HG03064 (cell line): ENCODE data around the gene AMDHD2.
"Not testable (repeated sequence)": the region's sequence is repeated elsewhere in the genome, so short reads cannot be mapped to it uniquely, and the experiment has no call there.

Source experiments
- ATAC-seq: cut with Tn5 transposase; IDR thresholded peaks from one replicate; pipeline ENCODE4 v1.9.1; 2021; ENCODE audit warnings: low read depth; ENCODE audit not compliant: unreplicated experiment

AMDHD2 gene

DNA sequence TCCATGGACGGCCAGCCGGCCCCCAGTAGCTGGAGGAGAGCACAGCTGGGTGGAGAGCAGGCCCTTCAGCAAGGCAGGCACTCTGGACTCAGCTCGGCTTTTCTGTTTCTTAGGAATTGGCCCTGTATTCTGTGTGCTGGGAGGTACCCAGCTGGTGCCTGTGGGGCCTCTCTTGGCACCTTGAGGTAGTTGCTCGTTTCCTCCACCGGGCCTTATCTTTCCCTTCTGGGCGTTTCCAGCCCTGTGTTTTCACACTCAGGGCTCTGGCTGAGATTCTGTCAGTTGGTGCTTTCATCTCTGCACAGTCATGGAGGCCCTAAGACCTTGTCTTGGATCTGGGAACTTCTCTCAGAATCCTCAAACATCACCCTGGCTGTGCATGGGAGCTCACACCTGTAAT, 47.3 kb downstream of the AMDHD2 start:
- not testable (repeated sequence) for ATAC-seq

- ATAC-seq = not testable (repeated sequence)
These were observed 48.4 kb downstream of the AMDHD2 start for GRCh38 chr16:2568573-2568972.

DNA sequence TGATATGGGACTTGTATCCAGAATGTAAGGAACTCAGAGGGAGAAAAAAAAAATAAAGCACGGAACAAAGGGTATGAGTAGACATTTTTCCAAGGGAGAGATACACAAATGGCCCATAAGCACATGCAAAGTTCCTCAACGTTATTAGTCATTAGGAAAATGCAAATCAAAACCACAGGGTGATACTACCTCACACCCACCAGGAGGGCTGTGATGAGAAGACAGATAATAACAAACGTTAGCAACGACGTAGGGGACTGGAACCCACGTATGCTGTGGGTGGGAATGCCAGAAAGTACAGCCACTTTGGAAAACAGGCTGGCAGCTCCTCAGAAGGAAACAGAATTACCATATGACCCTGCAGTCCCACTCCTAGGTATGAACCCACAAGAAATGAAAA, 52.5 kb downstream of the AMDHD2 start:
- not testable (repeated sequence) for ATAC-seq

DNA sequence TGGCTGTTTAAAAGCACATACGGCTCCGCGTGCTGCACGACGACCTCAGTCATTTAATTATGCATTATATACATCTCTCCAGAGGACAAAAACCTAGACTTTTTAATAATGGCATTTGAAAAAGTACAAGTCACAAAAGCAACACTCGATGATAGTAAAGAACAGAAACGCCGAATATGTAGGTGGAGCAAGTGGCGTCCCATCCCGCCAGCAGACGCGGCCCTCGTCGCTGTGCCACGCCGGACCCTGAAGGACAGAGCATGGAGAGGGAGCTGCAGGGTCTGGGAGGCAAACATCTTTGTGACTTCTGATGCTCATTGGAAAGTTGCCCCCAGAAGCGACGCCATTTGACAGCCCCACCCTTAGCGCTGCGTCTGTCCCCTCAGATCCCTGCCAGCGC, 55.7 kb downstream of the AMDHD2 start:
- not testable (repeated sequence) for ATAC-seq

DNA sequence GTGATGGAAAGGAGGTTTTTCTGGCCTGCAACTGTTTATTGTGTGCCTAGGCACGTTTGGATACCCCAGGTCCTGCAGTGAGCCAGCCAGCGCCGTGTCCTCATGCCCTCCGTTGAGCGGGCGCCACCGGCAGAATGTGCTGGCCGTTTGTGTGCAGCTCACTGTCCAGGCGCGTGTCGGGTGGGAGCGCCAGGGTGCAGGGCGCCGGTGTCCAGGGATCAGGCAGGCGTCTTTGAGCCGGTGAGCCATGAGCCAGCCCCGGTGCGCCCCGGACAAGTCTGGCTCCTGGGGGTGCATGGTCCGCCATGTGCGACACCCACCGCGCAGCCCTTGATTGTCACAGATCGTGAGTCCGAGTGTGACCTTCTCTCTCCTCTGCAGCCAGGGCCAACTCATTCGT, 56.9 kb downstream of the AMDHD2 start:
- ATAC-seq = not testable (repeated sequence)

DNA sequence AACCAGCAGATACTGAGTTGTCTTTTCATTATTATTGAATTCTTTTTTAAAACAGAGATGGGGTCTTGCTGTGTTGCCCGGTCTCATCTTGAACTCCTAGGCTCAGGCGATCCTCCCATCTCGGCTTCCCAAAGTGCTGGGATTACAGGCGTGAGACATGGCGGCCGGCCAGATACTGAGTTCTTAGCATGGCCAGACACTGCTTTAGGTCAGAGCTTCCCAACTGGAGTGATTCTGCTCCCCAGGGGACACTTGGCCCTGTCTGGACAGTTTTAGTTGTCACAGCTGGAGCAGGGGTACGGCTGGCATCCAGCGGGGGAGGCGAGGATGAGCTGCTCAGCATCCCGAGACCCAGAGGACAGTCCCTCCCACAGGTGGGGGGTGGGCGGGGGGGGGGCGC, 58.7 kb downstream of the AMDHD2 start:
- not testable (repeated sequence) for ATAC-seq

DNA sequence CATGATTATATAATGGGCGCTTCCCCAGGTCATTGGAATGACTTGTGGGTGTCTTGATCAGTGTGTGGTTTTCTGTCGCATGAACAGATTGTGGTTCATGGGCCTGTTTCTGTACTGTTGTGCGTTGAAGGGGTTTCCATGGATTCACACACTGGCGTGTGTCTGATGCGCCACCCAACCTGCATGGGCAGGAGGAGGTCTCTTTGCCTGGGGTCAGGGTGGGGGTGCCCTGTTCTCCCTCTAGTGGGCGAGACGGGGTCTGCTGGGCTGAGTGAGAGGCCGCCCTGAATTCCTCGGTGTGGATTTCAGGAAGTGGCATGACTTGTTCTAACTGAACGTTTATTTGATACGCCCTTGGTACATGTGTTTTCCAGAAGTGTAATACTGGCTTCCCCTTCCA, 60.0 kb downstream of the AMDHD2 start:
- ATAC-seq = not testable (repeated sequence)

DNA sequence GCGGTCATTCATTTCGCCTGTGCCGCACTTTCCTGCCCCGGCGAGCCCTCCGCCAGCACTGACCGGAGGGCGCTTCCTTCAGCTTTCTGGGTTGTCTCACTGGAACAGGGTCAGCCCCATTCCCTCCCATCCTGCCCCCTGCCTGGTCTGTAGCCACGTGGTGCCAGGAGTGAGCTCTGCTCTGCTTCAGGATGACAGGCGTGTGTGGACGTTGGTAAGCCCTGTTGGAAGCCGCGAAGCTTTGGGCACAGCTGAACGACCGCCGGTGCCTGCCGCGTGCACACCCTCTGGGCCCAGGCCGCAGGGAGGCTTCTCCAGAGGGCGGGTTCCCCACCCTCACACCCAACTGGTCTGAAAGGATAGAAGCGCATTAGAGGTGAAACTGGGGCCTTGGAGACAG, 60.6 kb downstream of the AMDHD2 start:
- not testable (repeated sequence) for ATAC-seq
